Measurements from ENCODE around the gene NSUN6.

DNA sequence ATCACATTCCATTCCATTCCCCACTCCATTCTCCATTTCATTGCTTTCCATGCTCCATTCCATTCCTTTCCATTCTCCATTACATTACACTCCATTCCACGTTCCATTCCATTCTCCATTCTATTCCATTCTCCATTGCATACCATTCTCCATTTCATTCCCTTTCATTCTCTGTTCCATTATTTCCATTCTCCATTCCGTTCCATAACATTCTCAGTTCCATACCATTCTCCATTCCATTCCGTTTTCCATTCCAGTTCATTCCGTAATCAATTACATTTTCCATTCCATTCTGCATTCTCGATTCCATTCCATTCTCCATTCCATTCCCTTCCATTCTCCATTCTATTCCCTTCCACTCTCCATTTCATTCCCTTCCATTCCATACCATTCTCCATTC lies 86.4 kb downstream of the NSUN6 start:
- TF ChIP-seq, protein P1, sequence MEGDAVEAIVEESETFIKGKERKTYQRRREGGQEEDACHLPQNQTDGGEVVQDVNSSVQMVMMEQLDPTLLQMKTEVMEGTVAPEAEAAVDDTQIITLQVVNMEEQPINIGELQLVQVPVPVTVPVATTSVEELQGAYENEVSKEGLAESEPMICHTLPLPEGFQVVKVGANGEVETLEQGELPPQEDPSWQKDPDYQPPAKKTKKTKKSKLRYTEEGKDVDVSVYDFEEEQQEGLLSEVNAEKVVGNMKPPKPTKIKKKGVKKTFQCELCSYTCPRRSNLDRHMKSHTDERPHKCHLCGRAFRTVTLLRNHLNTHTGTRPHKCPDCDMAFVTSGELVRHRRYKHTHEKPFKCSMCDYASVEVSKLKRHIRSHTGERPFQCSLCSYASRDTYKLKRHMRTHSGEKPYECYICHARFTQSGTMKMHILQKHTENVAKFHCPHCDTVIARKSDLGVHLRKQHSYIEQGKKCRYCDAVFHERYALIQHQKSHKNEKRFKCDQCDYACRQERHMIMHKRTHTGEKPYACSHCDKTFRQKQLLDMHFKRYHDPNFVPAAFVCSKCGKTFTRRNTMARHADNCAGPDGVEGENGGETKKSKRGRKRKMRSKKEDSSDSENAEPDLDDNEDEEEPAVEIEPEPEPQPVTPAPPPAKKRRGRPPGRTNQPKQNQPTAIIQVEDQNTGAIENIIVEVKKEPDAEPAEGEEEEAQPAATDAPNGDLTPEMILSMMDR (IDR thresholded peaks at IDR 0.05), result no peak
- TF ChIP-seq POLR2A (IDR thresholded peaks at IDR 0.05), result no peak

Measured in thyroid gland (tissue), 4 donors.